DMS79 (cell line): ENCODE data around the gene KRTAP29-1.
"Not testable (repeated sequence)": the region's sequence is repeated elsewhere in the genome, so short reads cannot be mapped to it uniquely, and the experiment has no call there.

ENCODE experiments used
- DNase-seq: peaks from one replicate; lab custom pipeline; 2025; lab: John Stamatoyannopoulos, UW

Gene KRTAP29-1

DNA sequence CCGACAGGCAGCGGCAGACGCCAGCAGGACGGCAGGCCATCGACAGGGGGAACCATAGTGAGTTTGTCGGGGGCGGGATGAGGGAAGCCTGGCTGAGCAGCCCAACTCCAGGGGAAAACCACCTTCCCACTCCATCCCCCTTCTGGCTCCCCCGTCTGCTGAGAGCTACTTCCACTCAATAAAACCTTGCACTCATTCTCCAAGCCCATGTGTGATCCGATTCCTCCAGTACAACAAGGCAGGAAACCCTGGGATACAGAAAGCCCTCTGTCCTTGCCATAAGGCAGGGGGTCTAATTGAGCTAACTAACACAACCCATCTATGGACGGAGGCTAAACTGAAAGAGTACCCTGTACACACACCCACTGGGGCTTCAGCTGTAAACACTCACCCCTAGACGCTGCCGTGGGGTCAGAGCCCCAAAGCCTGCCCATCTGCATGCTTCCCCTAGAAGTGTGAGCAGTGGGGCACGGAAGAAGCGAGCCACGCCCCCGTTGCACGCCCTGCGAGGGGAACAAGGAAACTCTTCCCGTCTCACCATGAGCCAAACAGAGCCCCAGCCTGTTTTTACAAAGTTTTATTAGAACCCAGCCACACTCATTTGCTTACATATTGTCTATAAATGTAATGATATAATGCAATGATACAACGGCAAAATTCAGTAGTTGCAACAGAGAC lies 4.1 kb downstream of the KRTAP29-1 start:
- DNase-seq = no peak

DNA sequence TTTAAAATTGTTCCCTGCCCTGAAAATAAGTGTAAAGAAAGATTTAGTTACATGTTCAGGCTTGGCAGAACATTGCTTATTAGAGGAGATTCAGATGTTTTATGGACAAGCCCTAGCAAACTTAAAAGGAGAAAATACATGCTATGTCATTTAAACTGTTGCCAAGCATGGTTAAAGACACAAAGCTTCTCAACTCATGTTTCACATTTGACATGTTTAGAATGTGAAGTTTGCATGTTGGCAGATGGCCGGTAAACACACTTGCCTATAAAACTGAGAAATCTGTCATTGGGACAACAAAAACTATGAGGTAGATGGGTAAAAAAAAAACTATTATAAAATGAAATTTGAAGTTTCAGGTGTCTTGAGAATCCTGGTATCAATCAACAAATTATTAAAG lies 5.8 kb downstream of the KRTAP29-1 start:
- DNase-seq = no peak

DNA sequence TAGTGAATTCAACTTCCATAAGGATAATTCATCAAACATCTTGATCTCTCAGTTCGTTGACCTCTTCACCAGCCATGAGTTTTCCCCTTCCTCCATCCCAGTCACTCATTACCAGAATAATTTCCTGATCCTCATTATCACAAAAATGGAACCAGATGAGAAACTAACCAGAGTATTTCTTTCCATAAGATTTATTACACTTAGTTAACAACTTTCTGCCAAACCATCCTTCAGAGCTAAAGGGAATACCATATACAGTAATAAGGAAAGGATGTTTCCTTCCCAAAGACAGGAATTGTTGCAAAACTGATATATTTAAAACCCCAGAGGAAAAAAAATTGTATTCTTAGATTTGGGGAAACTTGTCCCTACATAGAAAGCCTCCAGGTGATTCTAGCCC lies 8.6 kb downstream of the KRTAP29-1 start:
- no peak for DNase-seq

DNA sequence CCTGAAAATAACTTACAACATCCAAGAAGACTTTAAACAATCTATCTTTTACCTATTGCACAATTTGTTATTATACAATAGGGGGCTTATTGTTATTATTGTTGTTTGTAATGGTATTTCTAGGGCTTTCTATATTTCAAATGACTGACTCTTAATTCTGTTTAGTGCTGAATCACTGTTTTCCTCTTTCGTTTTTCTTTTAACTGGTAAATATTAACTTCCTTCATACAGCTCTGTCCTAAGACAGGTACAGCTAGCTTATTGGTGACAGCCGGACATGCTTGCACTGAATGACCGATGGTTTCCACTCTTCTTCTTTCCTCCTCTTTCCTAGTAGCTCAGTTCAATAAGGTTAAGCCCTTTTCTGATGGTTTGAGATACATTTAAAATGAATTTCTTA lies 15.6 kb downstream of the KRTAP29-1 start:
- DNase-seq = no peak

DNA sequence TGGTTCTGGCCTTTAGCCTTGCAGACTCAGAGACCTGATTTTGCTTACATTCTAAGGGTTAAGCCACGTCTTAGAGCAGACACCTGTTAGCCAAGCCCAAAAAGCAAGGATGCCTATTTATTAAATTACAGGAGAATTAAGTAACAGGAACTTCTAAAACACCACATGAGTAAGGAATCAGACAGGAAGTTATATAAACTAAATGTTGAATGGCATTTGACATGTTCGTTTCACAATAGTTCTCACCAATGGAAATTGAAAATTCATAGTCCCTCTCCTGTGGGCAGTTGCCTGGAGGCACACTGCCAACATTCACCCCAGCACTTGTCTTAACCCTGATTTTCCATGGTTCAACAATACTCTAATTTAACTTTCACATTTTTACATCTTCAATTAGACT lies 18.1 kb downstream of the KRTAP29-1 start:
- DNase-seq = no peak

DNA sequence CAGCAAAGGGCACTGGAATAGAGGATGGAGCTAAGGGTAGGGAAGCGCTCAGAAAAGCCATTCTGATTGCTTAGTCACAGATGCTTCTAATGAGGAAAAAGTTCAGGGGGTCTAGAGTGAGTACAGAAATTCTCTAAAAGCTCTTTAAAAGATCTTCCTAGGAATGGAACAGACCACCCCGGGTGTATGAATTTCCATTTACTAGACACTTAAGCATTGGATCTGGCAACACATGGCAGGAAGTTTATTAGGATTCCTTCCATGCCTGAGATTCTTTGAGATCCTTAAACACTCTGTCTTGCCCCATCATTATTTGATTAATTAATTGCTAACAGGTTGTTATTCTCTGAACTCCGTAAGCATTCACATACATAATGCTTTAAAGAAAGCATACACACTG lies 18.6 kb downstream of the KRTAP29-1 start:
- no peak for DNase-seq

DNA sequence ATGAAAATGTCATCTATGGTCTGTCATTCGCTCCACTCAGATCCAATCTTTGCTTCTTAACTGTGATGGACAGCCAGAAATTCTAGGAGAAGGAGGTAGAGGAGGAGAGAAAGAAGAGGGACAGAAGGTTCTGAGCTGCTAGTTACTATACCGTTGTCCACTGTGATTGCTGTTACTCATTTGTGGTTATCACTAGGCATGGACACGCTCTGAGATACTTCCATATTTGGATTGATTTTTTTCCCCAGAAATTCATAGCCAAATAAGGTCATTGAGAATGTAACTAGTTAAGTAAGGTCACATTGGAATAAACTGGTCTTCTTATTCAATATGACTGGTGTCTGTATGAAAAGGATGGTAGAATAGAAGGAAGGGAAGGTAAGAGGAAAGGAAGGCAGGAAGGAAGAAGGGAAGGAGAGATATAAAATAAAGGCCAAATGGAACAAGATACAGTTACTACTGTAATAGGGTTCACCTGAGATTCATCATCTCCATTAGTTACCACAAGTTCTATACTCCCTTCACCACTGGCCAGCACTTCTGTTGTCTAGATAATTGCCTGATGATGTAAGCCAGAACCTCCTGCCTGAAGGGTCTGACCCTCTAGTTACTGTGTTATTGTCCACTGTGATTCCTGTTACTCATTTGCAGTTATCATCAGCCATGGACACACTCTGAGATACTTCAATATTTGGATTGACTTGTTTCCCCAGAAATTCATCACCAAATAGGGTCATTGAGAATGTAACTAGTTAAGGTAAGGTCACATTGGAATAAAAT lies 24.3 kb downstream of the KRTAP29-1 start:
- no peak for DNase-seq

DNA sequence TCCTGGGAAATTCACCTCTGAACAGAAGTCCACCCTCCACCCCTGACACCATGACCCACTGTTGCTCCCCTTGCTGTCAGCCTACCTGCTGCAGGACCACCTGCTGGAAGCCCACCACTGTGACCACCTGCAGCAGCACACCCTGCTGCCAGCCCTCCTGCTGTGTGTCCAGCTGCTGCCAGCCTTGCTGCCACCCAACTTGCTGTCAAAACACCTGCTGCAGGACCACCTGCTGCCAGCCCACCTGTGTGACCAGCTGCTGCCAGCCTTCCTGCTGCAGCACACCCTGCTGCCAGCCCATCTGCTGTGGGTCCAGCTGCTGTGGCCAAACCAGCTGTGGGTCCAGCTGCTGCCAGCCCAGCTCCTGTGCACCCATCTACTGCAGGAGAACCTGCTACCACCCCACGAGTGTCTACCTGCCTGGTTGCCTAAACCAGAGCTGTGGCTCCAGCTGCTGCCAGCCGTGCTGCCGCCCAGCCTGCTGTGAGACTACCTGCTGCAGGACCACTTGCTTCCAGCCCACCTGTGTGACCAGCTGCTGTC lies 26.9 kb downstream of the KRTAP29-1 start, which contains the start of gene KRTAP9-7:
Gene KRTAP9-7, plus strand, starts transcription at position 51 of the 543 bp plus-strand sequence. Its CDS starts 0 bp downstream, at position 51.
- not testable (repeated sequence) for DNase-seq

DNA sequence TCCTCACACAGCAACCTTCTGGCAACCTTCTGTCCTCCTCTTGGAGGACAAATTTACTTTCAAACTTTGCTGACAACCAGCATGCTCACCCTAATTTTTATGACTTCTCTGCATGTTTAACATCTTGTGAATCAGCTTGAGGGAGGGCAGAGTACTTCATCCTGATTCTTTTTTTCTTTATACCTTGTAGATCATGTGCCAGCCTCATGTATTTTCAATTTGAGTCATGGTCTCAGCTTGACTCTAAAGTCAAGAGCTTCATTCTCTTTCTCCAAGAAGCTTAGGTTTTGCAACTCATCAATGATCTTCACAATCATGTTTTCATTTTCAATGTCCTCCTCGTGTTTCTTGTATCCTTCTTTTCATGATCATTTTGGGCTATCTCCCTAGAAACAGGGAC lies 30.8 kb downstream of the KRTAP29-1 start:
- no peak for DNase-seq

DNA sequence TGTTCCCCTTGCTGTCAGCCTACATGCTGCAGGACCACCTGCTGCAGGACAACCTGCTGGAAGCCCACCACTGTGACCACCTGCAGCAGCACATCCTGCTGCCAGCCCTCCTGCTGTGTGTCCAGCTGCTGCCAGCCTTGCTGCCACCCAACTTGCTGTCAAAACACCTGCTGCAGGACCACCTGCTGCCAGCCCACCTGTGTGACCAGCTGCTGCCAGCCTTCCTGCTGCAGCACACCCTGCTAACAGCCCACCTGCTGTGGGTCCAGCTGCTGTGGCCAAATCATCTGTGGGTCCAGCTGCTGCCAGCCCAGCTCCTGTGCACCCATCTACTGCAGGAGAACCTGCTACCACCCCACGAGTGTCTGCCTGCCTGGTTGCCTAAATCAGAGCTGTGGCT lies 31.3 kb downstream of the KRTAP29-1 start:
- DNase-seq = not testable (repeated sequence)

DNA sequence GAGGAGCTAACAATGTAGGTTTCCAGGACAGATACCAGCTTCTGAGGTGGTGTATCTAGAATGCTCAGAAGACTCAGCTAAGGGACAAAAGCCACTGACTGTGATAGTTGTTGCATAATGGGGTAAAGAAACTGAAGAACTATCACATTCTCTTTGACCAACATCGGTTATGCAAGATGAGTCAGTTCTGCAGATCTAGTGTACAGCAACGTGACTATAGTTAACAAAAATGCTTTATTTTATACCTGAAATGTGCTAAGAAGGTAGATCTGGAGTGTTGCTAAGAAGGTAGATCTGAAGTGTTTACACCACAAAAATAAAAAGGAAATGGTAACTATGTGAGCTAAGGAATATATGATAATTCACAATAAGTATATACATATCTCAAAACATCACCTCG lies 34.9 kb downstream of the KRTAP29-1 start:
- DNase-seq = no peak

DNA sequence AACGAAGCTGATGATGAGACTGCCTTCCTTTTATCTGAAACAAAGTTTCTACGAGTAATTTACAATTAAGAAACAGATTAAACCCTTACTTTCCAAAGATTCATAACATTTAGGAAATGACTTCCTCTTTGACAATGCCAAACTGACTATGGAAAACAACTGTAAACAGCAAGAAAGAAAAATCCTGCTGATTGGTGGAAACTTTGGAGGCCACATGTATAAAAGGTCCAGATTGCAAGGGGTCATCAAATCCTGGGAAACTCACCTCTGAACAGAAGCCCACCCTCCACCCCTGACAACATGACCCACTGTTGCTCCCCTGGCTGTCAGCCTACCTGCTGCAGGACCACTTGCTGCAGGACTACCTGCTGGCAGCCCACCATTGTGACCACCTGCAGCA lies 37.6 kb downstream of the KRTAP29-1 start, which contains the start of gene KRTAP9-6:
Gene KRTAP9-6, plus strand, starts transcription at position 301 of the 400 bp plus-strand sequence. Its CDS starts 0 bp downstream, at position 301.
- no peak for DNase-seq

DNA sequence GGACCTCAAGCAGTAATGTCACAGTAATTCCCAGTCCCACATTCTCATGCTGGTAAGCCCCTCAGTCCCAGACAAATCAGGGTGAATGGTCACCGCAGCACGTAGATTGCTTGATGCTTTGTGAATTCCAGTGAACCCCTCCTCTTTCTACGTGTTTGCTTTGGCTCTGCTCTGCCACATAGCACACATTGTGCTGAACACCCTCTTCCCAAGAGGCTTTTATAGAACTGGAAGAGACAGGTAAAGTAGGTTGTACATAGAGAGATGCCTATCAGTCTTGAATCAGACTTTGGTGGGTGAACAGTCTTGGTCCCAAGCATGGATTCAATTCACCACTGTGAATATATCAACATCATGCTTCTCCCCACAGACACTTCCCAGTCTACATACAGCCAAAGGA lies 38.1 kb downstream of the KRTAP29-1 start:
- DNase-seq = no peak

DNA sequence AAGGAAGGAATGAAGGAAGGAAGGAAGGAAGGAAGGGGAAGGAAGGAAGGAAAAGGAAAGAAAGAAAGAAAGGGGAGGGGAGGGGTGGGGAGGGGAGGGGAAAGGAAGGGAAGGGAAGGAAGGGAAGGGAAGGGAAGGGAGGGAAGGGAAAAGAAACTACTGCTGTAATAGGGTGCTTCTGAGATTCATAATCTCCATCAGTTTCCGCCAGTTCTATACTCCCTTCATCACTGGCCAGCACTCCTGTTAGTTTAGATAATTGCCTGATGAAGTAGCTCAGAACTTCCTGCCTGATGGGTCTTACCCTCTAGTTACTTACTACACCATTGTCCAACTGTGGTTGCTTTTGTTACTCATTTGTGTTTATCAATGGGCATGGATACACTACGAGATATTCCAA lies 39.4 kb downstream of the KRTAP29-1 start:
- no peak for DNase-seq

DNA sequence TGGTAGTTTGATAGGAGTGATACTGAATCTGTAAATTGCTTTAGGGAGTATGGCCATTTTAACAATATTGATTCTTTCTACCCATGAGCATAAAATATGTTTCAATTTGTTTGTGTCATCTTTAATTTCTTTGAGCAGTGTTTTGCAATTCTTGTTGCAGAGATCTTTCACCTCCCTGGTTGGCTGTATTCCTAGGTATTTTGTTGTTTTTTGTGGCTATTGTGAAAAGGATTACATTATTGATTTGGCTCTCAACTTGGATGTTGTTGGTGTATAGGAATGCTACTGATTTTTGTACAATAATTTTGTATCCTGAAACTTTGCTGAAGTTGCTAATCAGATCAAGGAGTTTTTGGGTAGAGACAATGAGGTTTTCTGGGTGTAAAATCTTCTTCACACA lies 44.2 kb downstream of the KRTAP29-1 start:
- no peak for DNase-seq

DNA sequence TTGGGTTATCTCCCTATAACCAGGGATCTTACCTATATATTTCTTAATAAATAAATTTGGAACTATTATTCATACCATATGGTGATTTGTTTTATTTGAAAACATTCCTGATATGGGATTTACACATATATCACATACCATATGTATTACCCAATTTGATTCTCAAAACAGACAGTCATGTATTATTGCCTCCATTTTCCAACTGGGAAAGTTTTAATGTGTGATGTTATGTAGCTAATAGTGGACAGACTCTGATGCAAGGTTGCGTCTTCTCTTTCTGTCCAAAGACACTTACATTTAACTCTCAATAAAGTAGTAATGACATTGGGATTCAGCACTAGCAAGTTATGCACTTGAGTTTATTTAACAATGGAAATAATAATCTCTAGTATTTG lies 46.4 kb downstream of the KRTAP29-1 start:
- no peak for DNase-seq

DNA sequence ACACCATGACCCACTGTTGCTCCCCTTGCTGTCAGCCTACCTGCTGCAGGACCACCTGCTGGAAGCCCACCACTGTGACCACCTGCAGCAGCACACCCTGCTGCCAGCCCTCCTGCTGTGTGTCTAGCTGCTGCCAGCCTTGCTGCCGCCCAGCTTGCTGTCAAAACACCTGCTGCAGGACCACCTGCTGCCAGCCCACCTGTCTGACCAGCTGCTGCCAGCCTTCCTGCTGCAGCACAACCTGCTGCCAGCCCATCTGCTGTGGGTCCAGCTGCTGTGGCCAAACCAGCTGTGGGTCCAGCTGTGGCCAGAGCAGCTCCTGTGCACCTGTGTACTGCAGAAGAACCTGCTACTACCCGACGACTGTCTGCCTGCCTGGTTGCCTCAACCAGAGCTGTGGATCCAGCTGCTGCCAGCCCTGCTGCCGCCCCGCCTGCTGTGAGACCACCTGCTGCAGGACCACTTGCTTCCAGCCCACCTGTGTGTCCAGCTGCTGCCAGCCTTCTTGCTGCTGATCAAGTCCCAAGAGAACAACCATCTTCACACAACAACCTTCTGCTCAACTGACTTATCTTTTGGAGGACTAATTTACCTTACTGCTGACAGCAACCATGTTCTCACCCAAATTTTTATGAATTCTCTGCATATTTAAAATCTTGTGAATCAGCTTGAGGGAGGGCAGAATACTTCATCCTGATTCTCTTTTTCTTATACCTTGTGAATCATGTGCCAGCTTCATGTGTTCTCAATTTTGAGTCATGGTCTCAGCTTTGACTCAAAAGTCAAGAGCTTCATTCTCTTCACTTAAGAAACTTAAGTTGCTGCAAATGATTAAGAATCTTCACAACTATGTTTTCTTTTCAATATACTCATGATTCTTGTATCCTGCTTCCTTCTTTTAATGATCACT lies 47.0 kb downstream of the KRTAP29-1 start, which contains the start of gene KRTAP9-9:
Gene KRTAP9-9, plus strand, starts transcription at position 4 of the 910 bp plus-strand sequence.
- DNase-seq = not testable (repeated sequence)

DNA sequence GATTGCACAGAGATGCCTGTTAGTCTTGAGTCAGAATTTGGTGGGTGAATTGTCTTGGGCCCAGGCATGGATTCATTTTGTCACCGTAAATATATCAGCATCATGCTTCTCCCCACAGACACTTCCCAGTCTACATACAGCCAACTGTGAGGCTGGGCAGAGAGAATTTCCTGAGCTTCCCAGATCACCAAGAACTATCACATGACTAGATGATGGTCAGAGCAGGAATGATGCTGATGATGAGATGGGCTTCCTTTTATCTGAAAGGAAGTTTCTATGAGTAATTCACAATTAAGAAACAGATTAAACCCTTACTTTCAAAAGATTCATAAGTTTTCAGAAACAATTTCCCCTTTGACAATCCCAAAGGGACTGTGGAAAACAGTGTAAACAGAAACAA lies 47.8 kb downstream of the KRTAP29-1 start:
- no peak for DNase-seq
